Measurements from ENCODE around the gene YJU2. TPM values are rescaled to one million over a fixed set of nuclear protein-coding genes. Genes with fewer than 3 reads are reported as not detected.

Gene YJU2
- total RNA-seq, 1 experiment from 2014 or later, result 26.5 TPM

DNA sequence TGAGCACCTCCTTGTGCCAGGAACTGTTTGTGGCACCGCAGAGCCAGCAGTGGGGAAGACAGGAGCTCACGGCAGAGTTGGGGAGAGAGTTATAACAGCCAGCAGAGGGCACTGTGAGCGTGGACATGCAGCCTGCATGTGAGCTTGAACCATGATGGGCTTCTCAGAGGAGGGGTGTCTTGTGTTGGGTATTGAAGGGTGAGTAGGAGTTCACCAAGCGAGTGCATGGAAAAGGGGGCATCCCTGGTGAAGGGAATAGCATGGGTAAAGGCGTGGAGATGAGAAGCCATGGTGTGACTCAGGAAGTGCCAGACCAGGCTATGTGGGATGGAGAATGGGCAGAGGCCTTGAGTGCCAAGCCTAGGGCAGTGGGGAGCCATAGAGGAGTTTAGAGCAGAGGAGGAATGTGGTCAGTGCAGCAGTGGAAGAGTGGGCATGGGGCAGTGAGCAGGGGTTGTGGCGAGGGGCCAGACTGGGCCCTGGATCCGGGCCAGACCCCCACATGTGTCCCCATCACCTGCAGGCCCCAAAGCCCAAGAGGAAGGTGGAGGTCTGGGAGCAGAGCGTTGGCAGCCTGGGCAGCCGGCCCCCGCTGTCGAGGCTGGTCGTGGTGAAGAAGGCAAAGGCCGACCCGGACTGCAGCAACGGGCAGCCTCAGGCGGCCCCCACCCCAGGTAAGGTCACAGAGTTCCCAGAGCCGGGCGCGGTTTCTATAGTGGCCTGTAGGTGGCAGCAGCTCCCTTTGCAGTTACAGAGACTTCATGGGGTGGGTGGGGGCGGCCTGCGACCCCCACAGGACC is 20.4 kb downstream of the YJU2 start (continued):
- TF ChIP-seq ZNF281 (CRISPR knock-in tag; IDR thresholded peaks at IDR 0.05) (no peak), E2F5 (CRISPR knock-in tag; IDR thresholded peaks at IDR 0.05) (no peak), ESRRA (CRISPR knock-in tag; IDR thresholded peaks at IDR 0.05; ENCODE audit: borderline replicate concordance) (no peak), JAZF1 (CRISPR knock-in tag; IDR thresholded peaks at IDR 0.05) (no peak), CREB1 (CRISPR knock-in tag; IDR thresholded peaks at IDR 0.05) (no peak), NFE2L1 (CRISPR knock-in tag; IDR thresholded peaks at IDR 0.05) (no peak), ZNF232 (CRISPR knock-in tag; IDR thresholded peaks at IDR 0.05) (no peak), SP1 (CRISPR knock-in tag; conservative IDR thresholded peaks at IDR 0.05) (no peak), NFYB (CRISPR knock-in tag; conservative IDR thresholded peaks at IDR 0.05; ENCODE audit: low read depth) (no peak), ZNF416 (CRISPR knock-in tag; IDR thresholded peaks at IDR 0.05) (no peak), TEAD1 (CRISPR knock-in tag; IDR thresholded peaks at IDR 0.05) (no peak), JUN (CRISPR knock-in tag; IDR thresholded peaks at IDR 0.05) (no peak), IRF2 (CRISPR knock-in tag; IDR thresholded peaks at IDR 0.05; ENCODE audit: borderline replicate concordance, low read depth) (no peak), ZNF317 (CRISPR knock-in tag; IDR thresholded peaks at IDR 0.05; ENCODE audit: borderline replicate concordance, low read depth) (no peak), CBFB (CRISPR knock-in tag; IDR thresholded peaks at IDR 0.05; ENCODE audit: low read depth) (no peak)
- TF ChIP-seq, protein P1, sequence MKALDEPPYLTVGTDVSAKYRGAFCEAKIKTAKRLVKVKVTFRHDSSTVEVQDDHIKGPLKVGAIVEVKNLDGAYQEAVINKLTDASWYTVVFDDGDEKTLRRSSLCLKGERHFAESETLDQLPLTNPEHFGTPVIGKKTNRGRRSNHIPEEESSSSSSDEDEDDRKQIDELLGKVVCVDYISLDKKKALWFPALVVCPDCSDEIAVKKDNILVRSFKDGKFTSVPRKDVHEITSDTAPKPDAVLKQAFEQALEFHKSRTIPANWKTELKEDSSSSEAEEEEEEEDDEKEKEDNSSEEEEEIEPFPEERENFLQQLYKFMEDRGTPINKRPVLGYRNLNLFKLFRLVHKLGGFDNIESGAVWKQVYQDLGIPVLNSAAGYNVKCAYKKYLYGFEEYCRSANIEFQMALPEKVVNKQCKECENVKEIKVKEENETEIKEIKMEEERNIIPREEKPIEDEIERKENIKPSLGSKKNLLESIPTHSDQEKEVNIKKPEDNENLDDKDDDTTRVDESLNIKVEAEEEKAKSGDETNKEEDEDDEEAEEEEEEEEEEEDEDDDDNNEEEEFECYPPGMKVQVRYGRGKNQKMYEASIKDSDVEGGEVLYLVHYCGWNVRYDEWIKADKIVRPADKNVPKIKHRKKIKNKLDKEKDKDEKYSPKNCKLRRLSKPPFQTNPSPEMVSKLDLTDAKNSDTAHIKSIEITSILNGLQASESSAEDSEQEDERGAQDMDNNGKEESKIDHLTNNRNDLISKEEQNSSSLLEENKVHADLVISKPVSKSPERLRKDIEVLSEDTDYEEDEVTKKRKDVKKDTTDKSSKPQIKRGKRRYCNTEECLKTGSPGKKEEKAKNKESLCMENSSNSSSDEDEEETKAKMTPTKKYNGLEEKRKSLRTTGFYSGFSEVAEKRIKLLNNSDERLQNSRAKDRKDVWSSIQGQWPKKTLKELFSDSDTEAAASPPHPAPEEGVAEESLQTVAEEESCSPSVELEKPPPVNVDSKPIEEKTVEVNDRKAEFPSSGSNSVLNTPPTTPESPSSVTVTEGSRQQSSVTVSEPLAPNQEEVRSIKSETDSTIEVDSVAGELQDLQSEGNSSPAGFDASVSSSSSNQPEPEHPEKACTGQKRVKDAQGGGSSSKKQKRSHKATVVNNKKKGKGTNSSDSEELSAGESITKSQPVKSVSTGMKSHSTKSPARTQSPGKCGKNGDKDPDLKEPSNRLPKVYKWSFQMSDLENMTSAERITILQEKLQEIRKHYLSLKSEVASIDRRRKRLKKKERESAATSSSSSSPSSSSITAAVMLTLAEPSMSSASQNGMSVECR (CRISPR knock-in tag; IDR thresholded peaks at IDR 0.05; ENCODE audit: borderline replicate concordance), result no peak
- TF ChIP-seq, protein P2, sequence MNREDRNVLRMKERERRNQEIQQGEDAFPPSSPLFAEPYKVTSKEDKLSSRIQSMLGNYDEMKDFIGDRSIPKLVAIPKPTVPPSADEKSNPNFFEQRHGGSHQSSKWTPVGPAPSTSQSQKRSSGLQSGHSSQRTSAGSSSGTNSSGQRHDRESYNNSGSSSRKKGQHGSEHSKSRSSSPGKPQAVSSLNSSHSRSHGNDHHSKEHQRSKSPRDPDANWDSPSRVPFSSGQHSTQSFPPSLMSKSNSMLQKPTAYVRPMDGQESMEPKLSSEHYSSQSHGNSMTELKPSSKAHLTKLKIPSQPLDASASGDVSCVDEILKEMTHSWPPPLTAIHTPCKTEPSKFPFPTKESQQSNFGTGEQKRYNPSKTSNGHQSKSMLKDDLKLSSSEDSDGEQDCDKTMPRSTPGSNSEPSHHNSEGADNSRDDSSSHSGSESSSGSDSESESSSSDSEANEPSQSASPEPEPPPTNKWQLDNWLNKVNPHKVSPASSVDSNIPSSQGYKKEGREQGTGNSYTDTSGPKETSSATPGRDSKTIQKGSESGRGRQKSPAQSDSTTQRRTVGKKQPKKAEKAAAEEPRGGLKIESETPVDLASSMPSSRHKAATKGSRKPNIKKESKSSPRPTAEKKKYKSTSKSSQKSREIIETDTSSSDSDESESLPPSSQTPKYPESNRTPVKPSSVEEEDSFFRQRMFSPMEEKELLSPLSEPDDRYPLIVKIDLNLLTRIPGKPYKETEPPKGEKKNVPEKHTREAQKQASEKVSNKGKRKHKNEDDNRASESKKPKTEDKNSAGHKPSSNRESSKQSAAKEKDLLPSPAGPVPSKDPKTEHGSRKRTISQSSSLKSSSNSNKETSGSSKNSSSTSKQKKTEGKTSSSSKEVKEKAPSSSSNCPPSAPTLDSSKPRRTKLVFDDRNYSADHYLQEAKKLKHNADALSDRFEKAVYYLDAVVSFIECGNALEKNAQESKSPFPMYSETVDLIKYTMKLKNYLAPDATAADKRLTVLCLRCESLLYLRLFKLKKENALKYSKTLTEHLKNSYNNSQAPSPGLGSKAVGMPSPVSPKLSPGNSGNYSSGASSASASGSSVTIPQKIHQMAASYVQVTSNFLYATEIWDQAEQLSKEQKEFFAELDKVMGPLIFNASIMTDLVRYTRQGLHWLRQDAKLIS (CRISPR knock-in tag; IDR thresholded peaks at IDR 0.05; ENCODE audit: borderline replicate concordance), result no peak
- TF ChIP-seq, protein P3, sequence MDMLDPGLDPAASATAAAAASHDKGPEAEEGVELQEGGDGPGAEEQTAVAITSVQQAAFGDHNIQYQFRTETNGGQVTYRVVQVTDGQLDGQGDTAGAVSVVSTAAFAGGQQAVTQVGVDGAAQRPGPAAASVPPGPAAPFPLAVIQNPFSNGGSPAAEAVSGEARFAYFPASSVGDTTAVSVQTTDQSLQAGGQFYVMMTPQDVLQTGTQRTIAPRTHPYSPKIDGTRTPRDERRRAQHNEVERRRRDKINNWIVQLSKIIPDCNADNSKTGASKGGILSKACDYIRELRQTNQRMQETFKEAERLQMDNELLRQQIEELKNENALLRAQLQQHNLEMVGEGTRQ (CRISPR knock-in tag; IDR thresholded peaks at IDR 0.05), result no peak
- TF ChIP-seq, protein P4, sequence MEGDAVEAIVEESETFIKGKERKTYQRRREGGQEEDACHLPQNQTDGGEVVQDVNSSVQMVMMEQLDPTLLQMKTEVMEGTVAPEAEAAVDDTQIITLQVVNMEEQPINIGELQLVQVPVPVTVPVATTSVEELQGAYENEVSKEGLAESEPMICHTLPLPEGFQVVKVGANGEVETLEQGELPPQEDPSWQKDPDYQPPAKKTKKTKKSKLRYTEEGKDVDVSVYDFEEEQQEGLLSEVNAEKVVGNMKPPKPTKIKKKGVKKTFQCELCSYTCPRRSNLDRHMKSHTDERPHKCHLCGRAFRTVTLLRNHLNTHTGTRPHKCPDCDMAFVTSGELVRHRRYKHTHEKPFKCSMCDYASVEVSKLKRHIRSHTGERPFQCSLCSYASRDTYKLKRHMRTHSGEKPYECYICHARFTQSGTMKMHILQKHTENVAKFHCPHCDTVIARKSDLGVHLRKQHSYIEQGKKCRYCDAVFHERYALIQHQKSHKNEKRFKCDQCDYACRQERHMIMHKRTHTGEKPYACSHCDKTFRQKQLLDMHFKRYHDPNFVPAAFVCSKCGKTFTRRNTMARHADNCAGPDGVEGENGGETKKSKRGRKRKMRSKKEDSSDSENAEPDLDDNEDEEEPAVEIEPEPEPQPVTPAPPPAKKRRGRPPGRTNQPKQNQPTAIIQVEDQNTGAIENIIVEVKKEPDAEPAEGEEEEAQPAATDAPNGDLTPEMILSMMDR (IDR thresholded peaks at IDR 0.05), result peak; percentile 86
- TF ChIP-seq, protein P5, sequence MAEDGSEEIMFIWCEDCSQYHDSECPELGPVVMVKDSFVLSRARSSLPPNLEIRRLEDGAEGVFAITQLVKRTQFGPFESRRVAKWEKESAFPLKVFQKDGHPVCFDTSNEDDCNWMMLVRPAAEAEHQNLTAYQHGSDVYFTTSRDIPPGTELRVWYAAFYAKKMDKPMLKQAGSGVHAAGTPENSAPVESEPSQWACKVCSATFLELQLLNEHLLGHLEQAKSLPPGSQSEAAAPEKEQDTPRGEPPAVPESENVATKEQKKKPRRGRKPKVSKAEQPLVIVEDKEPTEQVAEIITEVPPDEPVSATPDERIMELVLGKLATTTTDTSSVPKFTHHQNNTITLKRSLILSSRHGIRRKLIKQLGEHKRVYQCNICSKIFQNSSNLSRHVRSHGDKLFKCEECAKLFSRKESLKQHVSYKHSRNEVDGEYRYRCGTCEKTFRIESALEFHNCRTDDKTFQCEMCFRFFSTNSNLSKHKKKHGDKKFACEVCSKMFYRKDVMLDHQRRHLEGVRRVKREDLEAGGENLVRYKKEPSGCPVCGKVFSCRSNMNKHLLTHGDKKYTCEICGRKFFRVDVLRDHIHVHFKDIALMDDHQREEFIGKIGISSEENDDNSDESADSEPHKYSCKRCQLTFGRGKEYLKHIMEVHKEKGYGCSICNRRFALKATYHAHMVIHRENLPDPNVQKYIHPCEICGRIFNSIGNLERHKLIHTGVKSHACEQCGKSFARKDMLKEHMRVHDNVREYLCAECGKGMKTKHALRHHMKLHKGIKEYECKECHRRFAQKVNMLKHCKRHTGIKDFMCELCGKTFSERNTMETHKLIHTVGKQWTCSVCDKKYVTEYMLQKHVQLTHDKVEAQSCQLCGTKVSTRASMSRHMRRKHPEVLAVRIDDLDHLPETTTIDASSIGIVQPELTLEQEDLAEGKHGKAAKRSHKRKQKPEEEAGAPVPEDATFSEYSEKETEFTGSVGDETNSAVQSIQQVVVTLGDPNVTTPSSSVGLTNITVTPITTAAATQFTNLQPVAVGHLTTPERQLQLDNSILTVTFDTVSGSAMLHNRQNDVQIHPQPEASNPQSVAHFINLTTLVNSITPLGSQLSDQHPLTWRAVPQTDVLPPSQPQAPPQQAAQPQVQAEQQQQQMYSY (CRISPR knock-in tag; IDR thresholded peaks at IDR 0.05), result no peak

Data from WTC11 (cell line).